Left colon (tissue), 2 donors: ENCODE results near the gene SPI1. TPM values are rescaled to one million over a fixed set of nuclear protein-coding genes. Genes with fewer than 3 reads are reported as not detected.

Source experiments
- ATAC-seq: fragments of 200-7000 bp; cut with Tn5 transposase; one replicate; pipeline ENCODE4 v1.9.1; 2020; ENCODE audit warnings: mild to moderate bottlenecking, moderate library complexity
- DNase-seq, 2 donors: peaks; one replicate each; pipeline ENCODE4 v3.0.0-alpha.2; 2020
- intact Hi-C, 2 donors: fragments of 100-400 bp; cut with DNase I in 1 of 2; cut with micrococcal nuclease in 1 of 2; formaldehyde crosslinking; loops; one replicate each; pipeline versions ENCODE4 v1.11.2 to v1.14.0; 2022; cut with DNase I, micrococcal nuclease
- total RNA-seq, 2 donors: library from RNA; stranded (reverse); fragmentation: NEBNext Ultra II Directional; extraction: Animal tissue kit (Norgen Biotek cat#: 25700); gene quantifications; one replicate each; pipeline ENCODE4 v1.2.1, GENCODE V29; 2021
- donor health status: DM: no; HTN: no; CAD: no.
- donor health status: DM: yes; HTN: yes; CAD: no.

The SPI1 gene
- total RNA-seq, 2 donors from 2014 or later: 5.0 to 15.8 TPM

DNA sequence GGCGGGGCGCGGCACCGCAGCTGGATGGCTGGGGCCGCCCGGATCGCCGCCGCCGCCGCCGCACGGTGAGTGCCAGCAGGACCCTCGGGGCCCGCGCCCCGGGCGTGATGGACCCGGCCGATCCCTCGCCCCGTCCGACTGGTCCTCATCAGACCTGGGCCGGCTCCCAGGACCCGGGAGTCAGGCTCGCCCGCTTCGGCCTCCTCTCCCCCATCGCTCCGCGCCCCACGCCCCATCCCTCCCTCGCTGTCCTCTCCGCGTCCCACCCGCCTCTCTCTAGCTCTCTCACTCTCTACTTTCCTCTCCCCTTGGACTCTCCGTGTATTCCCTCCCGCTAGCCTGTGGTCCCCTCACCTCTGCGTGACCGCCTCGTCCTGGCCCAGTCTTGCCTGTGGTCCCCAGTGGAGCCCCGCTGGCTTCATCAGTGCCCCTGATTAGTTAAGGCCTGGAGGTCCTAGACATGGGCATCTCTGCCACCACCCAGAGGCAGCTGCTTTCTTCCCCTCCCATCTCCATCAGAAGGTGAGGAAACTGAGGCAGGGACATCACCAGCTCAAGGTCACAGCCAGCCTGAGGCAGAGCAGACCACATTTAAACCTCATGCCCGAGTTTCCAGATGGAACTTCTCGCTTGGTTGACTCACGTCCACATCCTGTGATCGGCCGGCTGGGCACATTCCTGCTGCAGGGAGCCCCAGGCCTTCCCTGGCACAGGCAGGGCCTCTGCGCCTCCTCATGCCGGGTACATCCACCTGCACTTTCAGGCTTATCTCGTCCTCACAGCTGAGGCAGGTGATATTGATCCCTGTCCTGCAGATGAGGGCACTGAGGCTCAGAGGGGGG lies 30.5 kb upstream of the SPI1 start:
- peak; percentile 49 to 53 for DNase-seq
- intact Hi-C loops: no loop called here
- ATAC-seq: peak; percentile 1

DNA sequence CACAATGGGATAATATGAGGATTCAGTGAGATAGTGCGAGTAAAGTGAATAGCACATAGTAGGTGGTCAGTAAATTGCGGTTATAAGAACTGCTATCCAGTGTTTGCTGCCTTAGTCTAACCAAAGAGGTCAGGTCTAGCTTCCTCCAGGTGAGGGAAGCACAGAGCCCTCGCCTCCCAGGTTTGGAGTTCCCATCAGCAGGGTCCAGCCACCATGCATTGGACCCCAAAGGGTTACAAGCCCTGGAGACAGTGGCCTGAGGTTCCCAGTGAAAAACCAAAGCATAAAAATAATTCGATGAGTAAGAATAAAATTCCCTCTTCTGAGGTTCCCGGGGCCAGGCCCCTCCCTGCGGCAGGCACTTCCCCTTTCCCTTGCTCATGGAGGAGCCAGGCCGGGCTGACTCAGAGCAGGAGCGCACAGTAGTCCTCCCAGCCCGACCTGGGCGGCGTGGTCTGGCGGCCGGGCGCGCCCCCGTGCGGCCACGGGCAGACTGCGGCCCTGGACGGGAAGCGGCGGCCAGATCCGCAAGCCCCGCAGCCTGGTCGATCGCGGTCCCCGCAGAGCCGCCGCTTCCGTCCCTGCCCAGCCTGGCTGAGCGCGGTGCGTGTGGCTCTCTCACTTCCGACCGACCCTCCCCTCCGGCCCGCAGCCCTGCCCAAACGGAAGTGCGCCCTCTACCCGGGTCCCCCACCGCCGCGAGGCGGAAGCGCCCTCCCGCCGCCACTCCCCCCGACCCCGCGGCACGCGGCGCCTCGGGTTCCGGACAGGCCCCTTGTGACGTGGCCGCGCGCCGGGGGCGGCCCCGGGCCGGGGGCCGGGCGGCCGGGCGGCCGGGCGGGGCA lies 29.6 kb upstream of the SPI1 start, which contains the start of gene SLC39A13:
TSS of gene SLC39A13 (plus strand) at position 845 of the 845 bp plus-strand sequence. CDS start 1,505 bp downstream, outside the sequence.
- intact Hi-C loops: no loop called here
- ATAC-seq (peak; percentile 88), DNase-seq (peak; percentile 93 to 94)

DNA sequence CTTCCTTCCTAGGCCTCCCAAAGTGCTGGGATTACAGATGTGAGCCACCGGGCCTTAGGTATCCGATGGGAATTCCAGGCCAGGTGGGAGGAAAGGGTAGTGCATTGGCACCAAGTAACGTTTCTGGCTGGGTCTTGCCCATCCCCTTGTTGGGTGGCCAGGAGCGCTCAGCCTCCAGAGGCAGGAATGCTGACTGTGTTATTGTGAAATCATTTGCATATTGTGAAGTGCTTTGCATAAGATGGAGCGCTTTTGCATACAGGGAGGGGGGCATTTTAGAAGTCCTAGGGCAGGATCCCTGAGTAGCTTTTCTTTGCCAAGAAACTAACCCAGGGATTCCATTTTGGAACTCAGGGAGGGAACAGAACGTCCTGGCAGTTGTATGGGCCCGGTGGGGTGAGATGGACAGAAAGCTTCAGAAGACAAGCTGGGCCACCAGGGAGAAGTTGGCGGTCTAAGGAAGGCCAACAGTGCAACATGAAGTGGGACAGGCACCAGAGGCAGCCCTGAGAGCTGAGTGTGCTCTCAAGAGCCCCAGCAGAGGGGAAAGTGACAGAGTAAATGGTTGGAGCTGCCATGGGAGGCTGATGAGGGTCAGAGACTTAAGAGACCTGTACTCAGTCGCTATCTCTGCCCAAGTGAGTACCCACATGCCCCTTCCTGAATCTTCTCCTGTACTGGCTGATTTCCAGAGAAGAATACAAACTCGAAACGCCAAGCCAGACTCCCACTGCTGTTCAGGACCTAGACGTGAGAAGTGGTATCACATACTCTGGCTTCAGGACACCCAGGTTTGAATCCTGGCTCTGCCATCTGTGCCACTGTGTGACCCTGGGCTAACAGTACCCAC lies 28.8 kb upstream of the SPI1 start:
- ATAC-seq (no peak), DNase-seq (no peak)
- intact Hi-C loops: no loop called here

DNA sequence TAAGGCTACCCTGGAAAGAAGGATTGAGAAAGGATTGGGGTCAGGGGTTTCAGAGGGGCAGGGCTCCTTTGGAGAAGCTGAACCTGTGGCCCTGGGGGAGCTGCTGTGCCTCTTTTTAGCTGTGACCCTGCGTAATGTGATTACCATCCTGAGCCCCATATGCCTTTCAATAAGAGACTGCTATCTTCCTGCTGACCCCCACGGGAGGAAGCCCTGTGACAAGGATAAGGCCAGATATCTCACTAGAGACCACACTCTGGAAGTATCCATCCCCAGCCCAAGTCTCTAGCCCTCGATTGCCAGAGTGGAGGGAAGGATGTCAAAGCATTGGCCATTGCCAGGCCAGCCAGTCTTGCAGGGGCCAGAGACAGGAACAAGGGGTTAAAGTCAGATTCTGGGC lies 25.2 kb upstream of the SPI1 start:
- intact Hi-C loops: no loop called here
- DNase-seq: no peak
- ATAC-seq: no peak

DNA sequence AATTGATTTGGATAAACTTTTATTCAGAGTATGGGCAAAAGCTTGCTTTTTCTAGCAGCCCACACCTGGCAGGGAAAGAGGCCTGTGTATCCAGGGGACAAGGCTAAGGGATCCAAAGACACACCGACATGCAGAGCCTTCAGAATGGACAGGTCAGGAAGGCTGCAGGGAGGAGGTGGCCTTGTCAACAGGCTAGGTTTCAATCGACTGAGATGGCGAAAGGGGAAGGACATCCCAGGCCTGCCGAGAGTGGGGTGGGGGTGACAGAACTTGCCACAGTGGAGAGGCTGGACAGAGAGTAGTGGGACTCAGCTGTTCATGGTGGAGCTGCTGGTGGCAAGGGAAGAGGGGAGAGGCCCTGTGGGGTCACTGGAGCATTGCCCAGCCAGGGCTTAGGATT lies 24.8 kb upstream of the SPI1 start:
- ATAC-seq: no peak
- no peak for DNase-seq
- intact Hi-C loops: no loop called here

DNA sequence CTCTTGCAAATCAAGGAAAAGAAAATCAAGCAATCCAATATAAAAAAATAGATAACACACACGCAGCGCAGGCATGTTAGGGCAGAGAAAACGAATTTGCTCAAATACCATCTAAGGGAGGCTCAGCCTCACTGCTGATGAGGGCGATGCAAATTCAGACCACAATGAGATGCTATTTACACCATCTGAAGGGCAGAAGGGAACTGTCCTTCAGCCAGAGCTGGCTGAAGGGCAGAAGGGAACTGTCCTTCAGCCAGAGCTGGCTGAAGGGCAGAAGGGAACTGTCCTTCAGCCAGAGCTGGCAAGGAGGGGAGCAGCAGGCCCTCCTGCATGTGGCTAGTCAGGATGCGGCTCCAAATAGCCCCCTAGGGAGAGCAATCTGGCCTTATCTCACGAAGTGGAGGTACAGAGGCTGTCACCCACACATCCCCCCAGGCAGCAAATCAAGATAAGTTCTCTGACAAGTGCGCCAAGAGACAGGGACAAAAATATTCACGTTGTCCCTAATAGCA lies 22.5 kb upstream of the SPI1 start:
- intact Hi-C loops: no loop called here
- DNase-seq: no peak
- ATAC-seq: peak; percentile 44

DNA sequence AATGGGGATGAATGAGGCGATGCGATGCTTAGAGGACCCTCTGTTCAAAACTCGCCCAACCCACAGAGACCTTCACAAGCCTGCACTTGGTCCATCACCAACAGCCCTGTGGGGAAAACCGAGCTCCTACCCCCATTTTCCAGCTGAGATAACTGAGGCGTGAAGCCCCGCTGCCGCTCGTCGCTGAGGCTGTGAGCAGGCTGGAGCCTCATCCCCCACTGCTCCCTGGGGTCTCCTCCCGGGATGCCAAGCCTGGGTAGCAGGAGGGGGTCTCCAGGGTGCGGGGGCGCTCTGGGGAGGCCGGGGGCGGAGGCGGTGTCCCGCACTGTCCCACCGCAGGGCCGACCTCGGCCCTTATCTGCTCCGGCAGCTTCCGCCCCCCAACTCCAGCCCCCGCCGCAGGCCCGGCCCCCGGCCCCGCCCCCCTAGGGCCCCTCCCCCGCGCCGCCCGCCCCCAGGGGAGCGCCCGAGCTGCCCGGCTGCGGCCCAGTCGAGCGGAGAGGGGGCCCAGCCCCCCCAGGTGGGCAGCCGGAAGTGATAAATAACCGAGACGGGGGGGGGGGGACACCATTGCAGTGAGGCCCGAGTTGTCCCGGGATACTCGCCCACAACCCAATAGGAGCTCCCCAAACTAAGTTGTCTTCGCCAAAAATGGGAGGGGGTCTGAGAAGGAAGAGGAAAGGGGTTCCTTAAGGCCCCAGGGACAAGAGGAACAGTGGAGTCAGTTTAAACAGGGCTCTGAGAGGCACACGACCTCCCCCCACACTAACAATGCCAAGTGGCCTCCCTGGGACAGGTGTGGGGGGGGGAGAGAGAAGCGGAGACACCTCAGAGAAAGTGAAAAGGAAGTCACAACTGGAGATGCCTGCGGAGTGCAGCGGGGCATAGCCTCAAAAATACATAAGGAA lies 21.8 kb upstream of the SPI1 start:
- ATAC-seq (peak; percentile 75), DNase-seq (peak in 1 of 2 donors; percentile 38)
- intact Hi-C loops: no loop called here

DNA sequence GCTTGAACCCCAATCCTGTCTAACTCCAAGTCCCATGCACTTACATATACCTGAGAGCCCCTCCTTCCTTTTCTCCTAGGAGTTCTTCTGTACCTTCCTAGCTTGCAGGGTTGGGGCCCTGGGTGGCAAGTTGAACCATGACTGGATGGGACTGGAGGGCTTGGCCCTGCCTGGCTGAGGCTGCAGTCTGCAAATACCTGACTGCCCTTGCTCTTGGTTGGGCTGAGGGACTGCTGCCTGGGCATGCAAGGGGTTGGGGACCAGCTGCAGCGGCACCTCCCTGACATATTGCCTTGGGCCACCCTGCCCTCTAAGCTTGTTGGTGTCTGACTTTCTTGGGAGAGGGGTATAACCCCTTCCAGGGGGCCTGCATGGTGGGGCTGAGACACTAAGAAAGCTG lies 20.2 kb upstream of the SPI1 start:
- DNase-seq: no peak
- intact Hi-C loops: no loop called here
- no peak for ATAC-seq

DNA sequence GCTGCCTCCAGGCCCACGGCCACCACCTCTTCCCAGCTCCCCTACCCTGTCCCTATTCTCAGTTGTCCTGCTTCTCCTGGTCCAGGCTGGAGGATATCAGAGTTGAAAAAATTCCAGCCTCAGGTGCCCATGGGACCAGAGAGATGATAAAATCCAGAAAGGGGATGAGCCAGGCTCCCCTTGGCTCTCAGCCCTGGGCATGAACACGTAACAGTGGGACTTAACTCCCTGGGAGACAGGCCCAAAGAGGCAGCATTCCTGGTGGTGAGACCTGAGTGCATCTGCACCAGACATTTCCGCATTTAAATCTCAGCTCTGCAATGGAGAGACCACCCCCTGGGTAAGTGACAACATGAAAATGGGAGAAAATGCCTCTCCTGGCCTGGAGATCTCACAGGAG lies 19.7 kb upstream of the SPI1 start:
- ATAC-seq: no peak
- intact Hi-C loops: no loop called here
- no peak for DNase-seq

DNA sequence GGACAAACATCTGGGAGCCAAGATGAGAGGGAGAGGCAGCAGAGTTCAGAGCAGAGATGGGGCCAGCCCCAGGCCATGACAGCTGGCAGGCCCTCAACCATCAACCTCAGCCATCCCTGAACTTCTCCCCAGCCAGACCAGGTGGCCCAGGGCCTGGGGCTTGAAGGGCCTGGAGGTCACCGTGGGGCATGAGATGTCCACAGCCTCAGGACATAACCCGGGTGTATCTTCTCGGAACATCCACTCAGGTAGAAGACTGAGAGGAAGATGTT lies 17.6 kb upstream of the SPI1 start:
- intact Hi-C loops: no loop called here
- ATAC-seq (no peak), DNase-seq (no peak)

DNA sequence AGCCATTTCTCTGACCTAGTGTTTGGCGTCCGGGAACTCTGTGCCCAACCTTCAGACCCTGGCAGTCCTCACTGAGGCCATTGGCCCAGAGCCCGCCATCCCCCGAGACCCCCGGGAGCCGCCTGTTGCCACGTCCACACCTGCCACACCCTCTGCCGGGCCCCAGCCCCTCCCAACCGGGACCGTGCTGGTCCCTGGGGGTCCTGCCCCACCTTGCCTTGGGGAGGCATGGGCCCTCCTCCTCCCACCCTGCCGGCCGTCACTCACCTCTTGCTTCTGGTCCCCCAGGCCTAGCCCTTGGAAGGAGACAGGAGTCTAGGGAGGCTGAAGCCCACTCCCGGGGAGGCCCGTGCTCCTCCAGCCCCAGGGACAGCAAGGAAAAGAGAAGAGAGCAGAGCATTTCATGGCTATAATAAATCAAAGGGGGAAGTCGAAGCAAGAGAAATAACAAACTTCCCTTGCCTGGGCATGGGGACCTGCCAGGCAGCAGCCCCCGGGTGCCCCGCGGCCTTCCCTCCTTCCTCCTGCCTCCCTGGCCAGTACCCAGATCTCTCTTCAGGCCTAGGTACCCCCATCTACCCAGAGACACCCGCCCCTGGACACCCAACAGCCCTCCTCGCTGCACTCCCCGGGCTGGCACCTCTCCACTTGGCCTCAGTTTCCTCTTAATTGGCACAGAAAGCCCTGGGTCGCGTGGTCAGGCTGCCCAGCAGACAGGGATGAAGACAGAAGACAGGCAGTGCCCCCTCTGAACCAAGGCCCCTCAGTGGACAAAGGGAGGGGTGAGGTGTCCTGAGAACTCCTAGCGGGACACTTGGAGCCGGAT lies 17.1 kb upstream of the SPI1 start:
- intact Hi-C loops: no loop called here
- no peak for DNase-seq
- no peak for ATAC-seq

DNA sequence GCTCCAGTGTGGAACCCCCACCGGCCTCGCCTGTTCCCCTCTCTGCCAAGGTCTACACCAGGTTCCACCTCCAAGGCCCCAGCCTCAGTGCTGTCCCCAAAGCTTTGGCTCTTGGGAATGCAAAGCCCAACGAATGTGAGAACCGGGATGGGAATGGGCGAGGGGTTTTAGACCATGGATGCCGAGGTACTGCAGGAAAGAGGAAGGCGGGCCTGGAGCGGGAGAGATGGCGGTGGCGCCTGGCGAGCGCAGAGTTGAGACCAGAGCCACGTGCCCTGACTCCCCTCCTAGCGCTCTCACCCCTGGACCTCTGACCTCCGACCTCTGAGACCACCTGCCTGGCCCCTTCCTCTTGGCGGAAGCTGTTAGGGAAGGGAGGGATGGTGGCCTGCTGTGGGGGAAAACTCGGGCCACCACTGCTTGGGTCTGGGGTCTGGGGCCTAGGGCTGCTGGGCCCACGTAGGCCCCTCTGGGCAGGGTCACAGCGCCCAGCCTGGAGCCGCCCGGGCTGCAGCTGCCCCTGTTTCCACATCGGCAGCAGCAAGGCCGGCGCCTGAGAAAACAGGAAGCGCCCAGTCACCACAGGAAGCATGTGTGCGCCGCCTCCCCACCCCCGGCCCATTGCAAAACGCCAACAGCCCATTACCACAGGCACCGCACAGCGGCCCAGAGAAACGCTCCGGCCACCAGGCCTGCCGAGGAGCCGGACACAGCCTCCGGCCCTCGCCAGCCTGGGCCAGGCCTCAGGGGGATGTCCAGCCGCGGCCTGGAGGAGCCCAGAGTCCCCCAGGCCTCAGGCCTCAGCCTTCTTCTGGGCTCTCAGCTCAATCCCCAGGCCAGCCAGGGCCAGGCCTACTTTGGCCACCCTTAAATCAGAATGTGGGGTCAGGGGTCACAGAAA lies 16.2 kb upstream of the SPI1 start:
- intact Hi-C loops: no loop called here
- peak; percentile 56 for ATAC-seq
- DNase-seq: peak in 1 of 2 donors; percentile 57

DNA sequence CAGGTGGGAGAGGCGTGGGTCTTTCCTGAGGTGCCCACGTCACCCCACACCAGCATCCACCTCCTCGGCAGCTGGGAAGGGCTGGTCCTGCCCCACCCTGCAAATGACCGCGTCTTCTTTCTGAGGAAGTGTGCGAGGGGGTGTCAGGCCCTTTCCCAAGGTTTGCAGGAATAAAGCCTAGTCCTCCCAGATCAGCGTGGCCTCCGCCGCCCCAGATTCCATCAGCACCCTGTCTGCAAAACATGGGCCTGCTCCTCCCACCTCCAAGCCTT lies 15.6 kb upstream of the SPI1 start:
- ATAC-seq (no peak), DNase-seq (no peak)
- intact Hi-C loops: no loop called here

DNA sequence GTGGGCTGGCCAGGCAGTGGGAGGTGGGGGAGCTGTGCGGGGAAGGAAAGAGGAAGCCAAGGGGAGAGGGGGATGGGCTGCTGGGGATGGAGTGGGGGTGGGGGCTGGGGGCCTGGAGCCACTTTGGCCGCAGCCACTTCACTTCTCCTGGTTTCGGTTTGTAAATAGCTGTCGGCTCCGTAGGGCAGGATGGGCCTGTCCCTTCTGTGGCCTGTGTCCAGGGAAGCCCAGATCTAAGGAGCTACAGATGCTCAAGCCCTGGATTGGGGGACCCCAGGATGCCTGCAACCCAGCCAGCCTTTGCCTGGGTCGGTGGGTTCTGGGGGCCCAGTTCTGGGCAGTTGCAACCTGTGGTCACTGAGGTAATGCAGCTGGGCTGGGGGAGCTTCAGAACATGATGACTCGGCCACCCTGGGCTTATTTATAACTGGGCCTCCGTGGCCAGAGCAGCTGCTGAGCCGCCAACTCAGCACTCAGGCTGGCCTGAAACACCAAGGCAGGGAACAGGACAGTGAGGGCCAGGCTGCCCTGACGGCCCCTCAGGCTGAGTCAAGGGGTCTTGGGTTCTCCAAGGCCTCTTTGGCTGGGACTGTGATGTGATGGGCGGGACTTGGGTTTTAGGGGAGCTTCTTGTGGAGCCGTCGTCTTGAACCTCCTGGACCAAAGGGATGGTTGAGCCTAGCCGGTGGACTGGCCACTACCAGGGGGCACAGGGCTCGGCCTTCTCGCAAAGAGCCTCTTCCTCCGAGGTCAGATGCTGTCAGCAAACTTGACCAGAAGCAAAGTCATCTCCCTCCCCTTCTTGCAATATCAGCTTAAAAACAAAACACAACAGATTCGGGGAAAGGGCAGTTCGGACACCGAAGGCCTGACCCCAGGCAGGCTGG lies 15.1 kb upstream of the SPI1 start:
- intact Hi-C loops: no loop called here
- peak; percentile 29 for ATAC-seq
- DNase-seq: no peak

DNA sequence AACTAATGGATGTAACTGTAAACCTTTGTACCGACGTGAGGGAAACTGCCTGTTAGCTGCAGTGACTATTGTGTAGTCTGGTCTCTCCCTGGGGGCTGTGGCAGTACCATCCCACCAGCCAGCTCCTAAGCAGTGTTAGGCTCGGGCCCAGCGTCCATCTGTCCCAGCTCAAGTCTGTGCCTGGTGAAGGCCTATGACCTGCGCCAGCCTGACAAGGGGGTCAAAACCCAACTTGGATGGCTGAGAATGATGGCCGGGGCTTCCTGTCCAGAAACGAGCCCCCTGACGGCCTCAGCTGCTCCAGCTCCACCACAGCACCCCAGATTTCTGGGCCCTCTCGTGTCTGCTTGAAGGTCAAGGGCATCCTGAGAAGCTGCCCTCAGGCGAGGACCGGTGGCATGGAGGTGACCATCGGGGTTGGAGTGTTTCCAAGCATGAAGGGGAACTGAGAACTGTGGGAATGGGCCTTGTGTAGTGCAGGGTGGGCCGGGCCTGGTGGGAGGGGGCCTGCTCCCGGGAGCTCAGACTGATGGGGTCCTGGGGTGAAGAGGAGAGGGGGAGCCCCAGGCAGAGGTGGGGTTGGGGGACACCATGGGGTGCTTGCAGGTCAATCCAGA lies 14.3 kb upstream of the SPI1 start:
- intact Hi-C loops: no loop called here
- DNase-seq (no peak), ATAC-seq (no peak)
